ENCODE data around the gene TRIM25. TPM values are rescaled to one million over a fixed set of nuclear protein-coding genes. Genes with fewer than 3 reads are reported as not detected.
A peak's percentile ranks its signal among the peaks of the same experiment; 100 is the strongest.

The TRIM25 gene
- total and polyA plus RNA-seq, 9 donors: 12.5 to 71.7 (median 45.9) TPM

- H3K4me3 ChIP-seq: no peak overlapping the region
- H3K36me3 ChIP-seq: no peaks in the 10 kb centered on the region
- no peak for TF ChIP-seq CTCF (IDR thresholded peaks at IDR 0.05)
- no peak for TF ChIP-seq EP300 (IDR thresholded peaks at IDR 0.05)
- no peak for TF ChIP-seq POLR2A (IDR thresholded peaks at IDR 0.05)
- no peaks in the 10 kb centered on the region for H3K4me1 ChIP-seq (ENCODE audit: insufficient read depth)
- H3K27me3 ChIP-seq: no peaks in the 10 kb centered on the region
- intact Hi-C loops (cut with DNase I): no loop called here
- DNase-seq: no peak
- no peaks in the 10 kb centered on the region for H3K9me3 ChIP-seq
- WGBS, 3 donors: 93 to 96% (median 94%) methylated on average over 4 of the region's 4 CpGs
- no peak overlapping the region for H3K27ac ChIP-seq
Measured at GRCh38 chr17:56847106-56847505, 66.7 kb downstream of the TRIM25 start.

DNA sequence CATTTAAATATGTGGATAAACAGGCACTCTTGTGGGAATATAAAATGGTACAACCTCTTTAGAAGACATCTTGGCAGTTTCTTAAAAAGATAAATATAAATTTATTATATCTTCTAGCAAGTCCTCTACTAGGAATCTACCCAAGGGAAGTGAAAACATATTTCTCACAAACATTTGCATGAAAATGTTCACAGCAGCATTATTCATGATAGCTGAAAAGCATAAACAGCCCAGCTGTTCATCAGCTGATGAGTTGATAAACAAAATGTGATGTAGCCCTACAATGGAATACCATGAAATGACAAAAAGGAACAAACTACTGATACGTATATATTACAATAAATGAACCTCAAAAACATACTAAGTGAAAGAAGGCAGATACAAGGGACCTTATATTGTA is 67.9 kb downstream of the TRIM25 start:
- intact Hi-C loops (cut with DNase I): no loop called here
- Histone ChIP-seq H3K4me1 (ENCODE audit: insufficient read depth) (no peaks in the 10 kb centered on the region), H3K27me3 (no peaks in the 10 kb centered on the region), H3K27ac (no peak overlapping the region), H3K36me3 (no peaks in the 10 kb centered on the region), H3K9me3 (no peaks in the 10 kb centered on the region), H3K4me3 (no peak overlapping the region)
- TF ChIP-seq CTCF (IDR thresholded peaks at IDR 0.05): no peak
- TF ChIP-seq EP300 (IDR thresholded peaks at IDR 0.05): no peak
- TF ChIP-seq POLR2A (IDR thresholded peaks at IDR 0.05): no peak
- WGBS, 3 donors: 94 to 100% (median 95%) methylated on average over 1 of the region's 1 CpG
- no peak for DNase-seq

GRCh38 chr17:56842577-56842976 is 71.3 kb downstream of the TRIM25 start:
- Histone ChIP-seq H3K36me3 (no peaks in the 10 kb centered on the region), H3K4me1 (ENCODE audit: insufficient read depth) (no peaks in the 10 kb centered on the region), H3K4me3 (no peak overlapping the region), H3K27ac (no peak overlapping the region), H3K9me3 (no peaks in the 10 kb centered on the region), H3K27me3 (no peaks in the 10 kb centered on the region)
- intact Hi-C loops (cut with DNase I): no loop called here
- 74 to 78% (median 75%) methylated on average over 2 of the region's 2 CpGs for WGBS, 3 donors
- TF ChIP-seq EP300 (IDR thresholded peaks at IDR 0.05) (no peak), CTCF (IDR thresholded peaks at IDR 0.05) (no peak), POLR2A (IDR thresholded peaks at IDR 0.05) (no peak)
- DNase-seq: no peak

- 91 to 93% (median 92%) methylated on average over 3 of the region's 3 CpGs for WGBS, 3 donors
- Histone ChIP-seq H3K4me1 (ENCODE audit: insufficient read depth) (peaks cover 5% of the 10 kb centered on the region), H3K4me3 (no peak overlapping the region), H3K36me3 (no peaks in the 10 kb centered on the region), H3K9me3 (no peaks in the 10 kb centered on the region), H3K27ac (no peak overlapping the region), H3K27me3 (no peaks in the 10 kb centered on the region)
- TF ChIP-seq EP300 (IDR thresholded peaks at IDR 0.05) (no peak), POLR2A (IDR thresholded peaks at IDR 0.05) (no peak)
- DNase-seq: no peak
- intact Hi-C loops (cut with DNase I): no loop called here
Measured at GRCh38 chr17:56838687-56839086, 75.2 kb downstream of the TRIM25 start.

MicroRNAs encoded within 50 kb of the gene (microRNA counts, 767-probe panel; counts per million panel counts)
- microRNA hsa-miR-3614-5p: 530 counts per million, percentile 78 among the panel's probes with 10 or more counts

Small RNAs within 50 kb of the gene (small RNA-seq; reads per million reads assigned to genes)
- gene AC015912.2: not detected
- not detected for gene RNU6-1158P

Other genes with a start within 250 kb of the TRIM25 start
- 1 to 10 TPM; 2.4 to 6.0 (median 3.3) TPM for gene C17orf67, start 80.1 kb downstream of the TRIM25 start, total RNA-seq
- gene C17orf67, start 80.1 kb downstream of the TRIM25 start, polyA plus RNA-seq: 1 to 10 TPM; 1.5 to 2.6 TPM
- 10 to 100 TPM in 6 of 7 donors, 1 to 10 TPM in 1; 8.5 to 16.4 (median 11.8) TPM for gene DGKE, start 79.9 kb downstream of the TRIM25 start, total RNA-seq
- 1 to 10 TPM; 3.0 to 5.0 TPM for gene DGKE, start 79.9 kb downstream of the TRIM25 start, polyA plus RNA-seq
- 10 to 100 TPM; 10.9 to 17.8 (median 12.9) TPM for gene COIL, start 47.0 kb upstream of the TRIM25 start, total RNA-seq
- gene COIL, start 47.0 kb upstream of the TRIM25 start, polyA plus RNA-seq: 10 to 100 TPM; 12.4 to 14.3 TPM
- 10 to 100 TPM; 36.5 to 88.4 (median 56.4) TPM for gene SCPEP1, start 64.1 kb upstream of the TRIM25 start, total RNA-seq
- gene SCPEP1, start 64.1 kb upstream of the TRIM25 start, polyA plus RNA-seq: 100 to 1,000 TPM in 1 of 2 donors, 10 to 100 TPM in 1; 69.5 to 180 TPM
- gene AKAP1, start 171.2 kb upstream of the TRIM25 start, total RNA-seq: 10 to 100 TPM; 20.0 to 45.2 (median 34.1) TPM
- gene AKAP1, start 171.2 kb upstream of the TRIM25 start, polyA plus RNA-seq: 10 to 100 TPM; 21.5 to 30.4 TPM

Data from ovary (tissue), 9 donors.